NK-92 (cell line): ENCODE measurements around the gene MOB3B.

Experiments used
- DNase-seq: peaks from one replicate; lab custom pipeline; 2025; ENCODE audit not compliant: unreplicated experiment; lab: John Stamatoyannopoulos, UW

Gene MOB3B

DNA sequence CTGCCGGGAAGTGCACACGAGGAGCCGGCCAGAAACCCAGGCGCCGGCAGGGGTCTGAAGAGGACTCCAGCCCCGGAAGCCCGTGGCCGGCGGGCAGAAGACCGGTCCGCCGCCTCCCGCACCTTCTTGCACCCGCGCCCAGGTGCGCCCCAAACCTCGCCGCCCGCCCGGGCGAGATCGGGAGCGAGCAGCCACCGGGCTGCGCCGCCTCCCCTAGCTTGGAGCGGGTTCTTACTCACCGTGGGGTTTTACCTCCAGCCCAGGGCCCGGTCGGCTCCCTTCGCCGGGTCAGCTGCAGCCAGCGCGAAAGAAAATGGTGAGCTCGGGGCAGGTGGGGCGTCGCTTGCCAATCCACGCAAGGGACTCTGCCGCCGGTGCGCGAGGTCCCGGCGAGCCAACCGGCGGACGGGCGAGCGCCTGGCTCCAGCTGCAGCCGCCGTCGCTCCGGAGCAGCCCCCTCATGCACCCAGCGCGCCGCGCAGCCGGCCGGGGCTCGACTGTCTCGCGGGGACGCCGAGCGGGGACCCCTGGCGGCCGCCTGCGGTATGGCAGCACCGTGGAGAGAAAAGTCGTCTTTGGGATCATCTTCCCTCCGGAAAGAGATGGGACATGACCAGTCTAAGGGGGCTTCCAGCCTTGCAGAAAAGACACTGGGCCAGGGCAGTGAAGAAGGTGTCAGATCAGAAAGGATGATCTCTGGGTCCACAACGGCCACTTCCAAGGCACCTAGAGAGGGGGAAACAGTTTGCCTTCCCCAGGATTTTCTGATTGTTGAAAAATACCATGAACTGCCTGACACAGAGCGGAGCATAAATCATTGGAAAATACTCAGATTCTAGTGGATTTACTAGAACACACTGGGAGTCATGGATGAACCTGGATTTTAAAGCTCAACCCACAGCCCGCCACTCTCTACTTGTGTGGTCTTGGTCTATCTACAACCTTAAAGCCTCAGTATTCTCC, at the start of gene MOB3B:
Gene MOB3B (minus strand): TSS at position 499 of the 963 bp plus-strand sequence. CDS start 74,264 bp downstream, outside the sequence.
- DNase-seq = no peak

DNA sequence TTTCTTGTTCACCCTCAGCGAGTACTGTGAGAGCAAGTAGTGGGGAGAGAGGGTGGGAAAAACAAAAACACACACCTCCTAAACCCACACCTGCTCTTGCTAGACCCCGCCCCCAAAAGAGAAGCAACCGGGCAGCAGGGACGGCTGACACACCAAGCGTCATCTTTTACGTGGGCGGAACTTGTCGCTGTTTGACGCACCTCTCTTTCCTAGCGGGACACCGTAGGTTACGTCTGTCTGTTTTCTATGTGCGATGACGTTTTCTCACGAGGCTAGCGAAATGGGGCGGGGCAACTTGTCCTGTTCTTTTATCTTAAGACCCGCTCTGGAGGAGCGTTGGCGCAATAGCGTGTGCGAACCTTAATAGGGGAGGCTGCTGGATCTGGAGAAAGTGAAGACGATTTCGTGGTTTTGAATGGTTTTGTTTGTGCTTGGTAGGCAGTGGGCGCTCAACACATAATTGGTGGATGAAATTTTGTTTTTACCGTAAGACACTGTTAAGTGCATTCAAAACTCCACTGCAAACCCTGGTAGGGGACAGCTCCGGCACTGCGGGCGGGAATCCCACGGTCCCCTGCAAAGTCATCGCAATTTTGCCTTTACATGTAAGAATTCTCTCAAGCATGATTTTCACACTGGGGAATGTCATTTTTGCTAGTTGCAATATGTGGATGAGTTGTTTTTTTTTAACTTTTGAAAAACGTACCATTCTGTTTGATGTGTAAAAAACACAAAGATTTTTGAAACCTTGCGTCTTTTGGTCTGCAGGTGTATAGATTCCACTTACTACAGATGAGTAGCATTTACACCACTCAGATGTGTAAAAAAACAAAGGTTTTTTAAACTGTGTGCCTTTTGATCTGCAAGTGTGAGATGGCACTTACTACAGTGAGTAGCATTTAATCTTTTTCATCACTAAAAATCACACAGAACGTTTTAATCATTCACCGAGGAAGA, 44.3 kb upstream of the MOB3B start:
- DNase-seq = peak; percentile 90

DNA sequence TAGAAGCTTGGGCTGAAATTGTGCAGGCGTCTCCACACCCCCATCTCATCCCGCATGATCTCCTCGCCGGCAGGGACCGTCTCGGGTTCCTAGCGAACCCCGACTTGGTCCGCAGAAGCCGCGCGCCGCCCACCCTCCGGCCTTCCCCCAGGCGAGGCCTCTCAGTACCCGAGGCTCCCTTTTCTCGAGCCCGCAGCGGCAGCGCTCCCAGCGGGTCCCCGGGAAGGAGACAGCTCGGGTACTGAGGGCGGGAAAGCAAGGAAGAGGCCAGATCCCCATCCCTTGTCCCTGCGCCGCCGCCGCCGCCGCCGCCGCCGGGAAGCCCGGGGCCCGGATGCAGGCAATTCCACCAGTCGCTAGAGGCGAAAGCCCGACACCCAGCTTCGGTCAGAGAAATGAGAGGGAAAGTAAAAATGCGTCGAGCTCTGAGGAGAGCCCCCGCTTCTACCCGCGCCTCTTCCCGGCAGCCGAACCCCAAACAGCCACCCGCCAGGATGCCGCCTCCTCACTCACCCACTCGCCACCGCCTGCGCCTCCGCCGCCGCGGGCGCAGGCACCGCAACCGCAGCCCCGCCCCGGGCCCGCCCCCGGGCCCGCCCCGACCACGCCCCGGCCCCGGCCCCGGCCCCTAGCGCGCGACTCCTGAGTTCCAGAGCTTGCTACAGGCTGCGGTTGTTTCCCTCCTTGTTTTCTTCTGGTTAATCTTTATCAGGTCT, 43.5 kb upstream of the MOB3B start, which contains the start of gene C9orf72:
Gene C9orf72 (minus strand): TSS at position 564 of the 716 bp plus-strand sequence. CDS start 6,361 bp downstream, outside the sequence.
- no peak for DNase-seq

DNA sequence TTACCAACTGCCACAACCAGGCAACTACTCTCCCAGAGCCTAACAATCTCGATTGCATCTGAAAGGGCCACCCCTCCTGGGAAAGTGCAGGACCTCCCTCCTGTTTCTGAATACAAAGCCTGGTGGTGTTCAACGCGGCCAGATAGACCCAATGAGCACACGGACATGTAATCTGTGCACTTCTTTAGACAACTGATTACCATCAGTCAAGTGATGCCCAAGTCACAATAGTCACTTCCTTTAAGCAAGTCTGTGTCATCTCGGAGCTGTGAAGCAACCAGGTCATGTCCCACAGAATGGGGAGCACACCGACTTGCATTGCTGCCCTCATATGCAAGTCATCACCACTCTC, 42.9 kb upstream of the MOB3B start:
- peak; percentile 19 for DNase-seq

DNA sequence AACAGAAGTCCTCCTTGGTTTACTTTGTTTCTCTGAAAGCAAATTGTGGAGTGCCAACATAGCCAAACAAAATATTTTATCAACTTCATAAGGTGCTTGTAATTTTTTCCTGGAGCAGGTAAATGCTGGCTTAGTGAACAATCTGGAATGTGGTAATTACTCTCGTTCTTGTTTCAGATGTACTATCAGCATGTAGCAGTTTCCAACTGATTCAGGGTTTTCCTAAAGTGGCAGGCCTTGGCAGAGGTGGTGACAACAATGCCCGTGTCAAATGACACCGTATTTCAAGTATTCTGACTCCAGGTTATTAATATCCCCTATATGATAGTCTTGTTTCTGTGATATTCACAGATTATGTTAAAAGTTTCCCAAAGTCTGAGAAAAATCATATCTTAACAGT, 42.4 kb upstream of the MOB3B start:
- no peak for DNase-seq

DNA sequence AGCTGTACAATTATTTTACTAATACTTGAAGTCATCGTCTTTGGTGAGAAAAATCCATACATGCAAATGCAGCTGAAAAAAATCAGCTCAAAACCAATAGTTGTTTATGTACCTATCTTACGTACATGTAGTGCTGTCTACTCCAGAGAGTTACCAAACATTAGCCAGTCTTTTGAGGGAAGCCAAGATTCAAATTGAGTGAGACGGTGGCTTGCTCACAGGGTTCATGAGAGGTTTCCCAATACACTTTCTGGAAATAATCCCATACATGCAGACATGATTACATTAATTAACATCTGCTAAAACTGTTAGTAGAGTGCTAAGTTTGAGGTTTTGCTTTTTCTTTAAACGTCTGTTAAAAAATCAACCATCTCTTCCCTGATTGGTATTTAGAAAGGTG, 41.4 kb upstream of the MOB3B start:
- no peak for DNase-seq

DNA sequence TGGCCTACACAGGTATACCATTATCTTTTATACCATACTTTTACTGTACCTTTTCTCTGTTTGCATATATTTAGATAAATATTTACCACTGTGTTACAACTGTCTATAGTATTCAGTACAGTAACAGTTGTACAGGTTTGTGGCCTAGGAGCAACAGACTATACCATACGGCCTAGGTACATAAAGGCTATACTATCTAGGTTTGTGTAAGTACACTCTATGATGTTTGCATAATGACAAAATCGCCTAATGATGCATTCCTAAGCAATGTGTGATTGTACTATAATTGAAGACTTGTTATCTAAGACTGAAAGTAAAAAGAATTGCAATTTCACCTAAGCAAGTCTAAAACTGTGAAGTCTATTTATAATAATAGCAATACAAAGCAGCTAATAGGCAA, 39.8 kb upstream of the MOB3B start:
- no peak for DNase-seq

DNA sequence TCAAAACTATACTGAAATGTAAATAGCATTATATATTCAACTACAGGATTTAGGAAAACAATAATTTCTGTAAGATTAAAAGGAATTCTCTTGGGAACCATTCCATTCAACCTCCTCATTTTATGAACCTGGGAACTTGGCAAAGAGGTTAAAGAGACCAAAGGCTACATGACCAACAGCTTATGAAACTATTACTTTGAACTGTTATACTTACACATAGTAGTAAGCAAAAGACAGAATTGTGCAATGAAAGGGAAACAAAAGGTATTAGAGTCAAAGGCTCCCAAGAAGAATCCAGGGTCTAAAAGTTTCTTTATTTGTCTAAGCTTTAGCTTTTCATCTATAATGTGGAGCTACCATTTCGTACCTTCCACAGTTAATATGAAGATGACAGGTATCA, 36.5 kb upstream of the MOB3B start:
- DNase-seq = no peak

DNA sequence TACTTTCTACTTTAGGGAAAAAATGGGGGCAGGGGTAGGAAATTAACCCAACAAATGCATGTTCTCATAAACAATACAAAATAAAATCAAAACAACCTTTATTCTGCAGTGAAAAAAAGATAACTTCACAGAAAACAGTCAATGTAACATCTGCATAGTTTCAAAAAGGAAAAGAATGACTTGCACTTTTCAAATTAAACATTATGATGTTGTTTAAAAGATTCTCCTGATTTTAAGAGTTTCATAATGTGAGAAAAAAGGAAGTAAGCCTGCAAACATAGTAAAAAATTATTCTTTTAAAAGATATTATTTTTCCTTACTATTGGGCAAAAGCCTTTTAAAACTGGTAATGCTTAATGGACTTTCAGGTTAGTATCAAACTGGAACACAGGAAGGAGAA, 36.1 kb upstream of the MOB3B start:
- DNase-seq = no peak

DNA sequence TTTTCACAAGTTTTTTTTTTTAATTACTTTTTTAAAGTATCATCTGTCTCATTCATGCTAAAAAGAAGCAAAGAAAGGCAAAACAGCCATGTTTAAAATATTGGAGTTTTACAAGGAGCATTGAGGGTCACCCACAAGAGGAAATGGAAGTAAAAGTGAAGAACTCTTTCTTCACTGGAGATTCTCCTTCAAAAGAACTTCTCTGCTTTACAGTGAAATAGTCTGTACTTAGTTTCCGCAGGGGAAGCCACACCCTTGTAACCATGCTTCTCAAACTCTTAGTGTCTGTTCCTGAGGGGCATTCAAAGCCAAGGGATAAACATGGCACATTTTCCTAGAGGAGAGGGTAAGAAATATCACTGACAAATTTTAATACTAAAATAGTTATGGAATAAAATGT, 35.1 kb upstream of the MOB3B start:
- no peak for DNase-seq

DNA sequence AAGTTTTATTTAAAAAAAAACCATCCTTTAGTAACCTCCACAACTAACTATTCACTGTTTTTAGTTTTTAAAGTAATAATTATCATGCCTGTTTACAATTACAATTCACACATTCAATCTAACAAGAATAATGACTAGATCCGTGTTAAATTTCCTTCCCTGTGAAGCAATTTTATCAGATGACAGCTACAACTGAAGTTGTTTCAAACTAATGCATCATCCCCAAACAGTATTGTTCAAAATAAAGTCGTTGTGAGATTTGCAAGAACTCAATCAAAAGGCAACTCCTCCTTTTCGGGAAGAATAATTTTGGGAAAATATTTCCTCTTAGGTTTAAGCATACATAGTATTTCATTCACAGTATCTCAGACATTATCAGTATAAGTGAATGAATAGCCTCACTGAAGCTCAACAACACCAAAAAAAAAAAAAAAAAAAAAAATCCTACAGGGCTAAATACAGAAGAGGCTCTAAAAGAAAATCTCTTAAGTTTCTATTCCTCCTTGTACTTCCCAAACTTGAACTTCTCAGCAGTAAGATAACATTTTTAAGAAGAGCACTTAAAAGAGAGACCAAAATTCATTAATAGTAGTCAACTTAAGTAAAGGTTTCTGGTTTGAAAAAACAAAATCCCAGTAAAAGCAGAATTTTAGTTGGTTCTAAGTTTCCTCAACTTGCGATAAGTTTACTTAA, 34.3 kb upstream of the MOB3B start:
- DNase-seq = no peak

DNA sequence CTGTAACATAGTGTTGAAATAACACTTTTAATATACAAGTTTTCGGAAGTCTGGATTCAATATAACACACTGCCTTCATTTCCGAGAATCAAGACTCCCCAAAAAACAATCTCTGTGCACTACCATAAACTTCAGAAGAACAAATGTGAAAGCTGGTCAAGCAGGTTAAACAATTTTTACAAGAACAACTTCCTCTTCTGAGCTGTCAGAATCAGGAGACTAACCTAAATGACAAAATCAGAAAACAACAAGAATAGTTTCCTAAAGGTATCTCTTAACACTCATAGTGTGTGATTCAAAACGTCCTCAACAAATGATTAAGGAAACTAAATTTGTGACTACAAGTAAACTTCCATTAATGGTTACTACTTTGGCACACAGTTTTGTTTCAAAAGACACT, 32.1 kb upstream of the MOB3B start:
- DNase-seq = no peak

DNA sequence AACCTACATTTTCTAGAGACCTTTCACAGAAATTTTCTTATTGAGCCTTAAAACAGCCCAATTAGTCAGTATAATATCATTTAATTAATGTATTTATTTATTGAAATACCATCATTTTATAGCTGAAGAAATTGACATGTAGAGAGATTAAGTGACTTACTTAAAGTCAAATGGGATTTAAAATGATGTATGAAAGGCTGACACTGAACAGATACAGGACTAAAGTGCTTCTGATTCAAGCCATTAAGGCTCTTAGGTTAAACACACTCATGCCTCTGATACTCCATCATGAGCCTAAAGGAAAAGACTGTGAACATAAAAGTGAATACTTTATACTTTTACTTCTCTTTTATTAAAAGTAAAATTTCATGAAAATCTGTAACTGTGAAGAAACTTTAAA, 30.8 kb upstream of the MOB3B start:
- DNase-seq = no peak

DNA sequence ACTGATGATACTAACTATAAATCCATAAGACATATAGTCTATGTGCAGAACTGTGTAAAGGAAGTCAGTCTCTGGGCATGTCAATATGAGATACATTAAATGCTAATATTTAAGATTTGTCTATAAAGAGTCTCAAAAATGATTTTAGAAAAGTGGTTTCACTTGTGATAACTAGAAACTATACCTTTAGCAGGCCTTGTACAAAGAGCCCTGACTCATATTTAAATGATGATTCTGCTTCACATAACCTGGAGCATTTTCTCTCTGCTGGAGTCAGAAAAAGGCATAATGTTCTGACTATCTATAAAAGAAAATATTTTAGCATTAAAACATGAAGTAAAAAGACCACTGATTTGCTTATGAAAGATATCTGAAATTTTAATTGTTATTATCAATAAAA, 28.7 kb upstream of the MOB3B start:
- DNase-seq = no peak

DNA sequence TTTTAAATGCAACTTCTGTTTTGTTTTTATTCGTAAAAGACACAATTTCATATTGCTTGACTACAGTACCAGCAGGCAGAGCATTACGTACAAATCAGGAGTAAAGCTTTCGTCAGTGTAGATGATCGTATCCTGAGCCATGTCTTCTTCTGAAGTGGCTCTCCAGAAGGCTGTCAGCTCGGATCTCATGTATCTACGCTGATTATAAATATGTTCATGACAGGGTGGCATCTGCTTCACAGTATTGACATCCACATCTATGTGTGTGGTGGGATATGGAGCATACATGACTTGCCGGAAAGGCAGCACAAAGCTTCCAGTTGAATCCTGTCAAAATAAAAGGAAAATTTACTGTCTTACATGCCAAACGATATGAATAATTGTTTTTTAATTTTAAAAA, 26.9 kb upstream of the MOB3B start:
- no peak for DNase-seq

DNA sequence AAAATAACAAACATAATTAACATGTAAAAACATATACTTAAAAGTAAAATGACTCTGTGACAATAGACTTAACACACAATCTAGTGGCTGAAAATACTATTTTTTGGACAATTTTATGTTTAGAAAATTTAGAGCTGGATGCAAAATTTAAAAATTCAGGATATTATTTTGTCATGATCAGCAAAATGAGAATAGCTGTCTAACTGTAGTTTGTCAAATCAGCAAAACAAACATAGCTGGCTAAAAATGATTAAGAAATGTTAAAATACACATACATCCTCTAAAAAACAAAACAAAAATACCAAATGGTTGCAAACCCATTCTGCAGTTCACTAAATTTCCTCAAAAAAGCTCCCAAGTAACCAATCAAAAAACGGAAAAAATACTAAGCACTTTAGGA, 25.1 kb upstream of the MOB3B start:
- no peak for DNase-seq

DNA sequence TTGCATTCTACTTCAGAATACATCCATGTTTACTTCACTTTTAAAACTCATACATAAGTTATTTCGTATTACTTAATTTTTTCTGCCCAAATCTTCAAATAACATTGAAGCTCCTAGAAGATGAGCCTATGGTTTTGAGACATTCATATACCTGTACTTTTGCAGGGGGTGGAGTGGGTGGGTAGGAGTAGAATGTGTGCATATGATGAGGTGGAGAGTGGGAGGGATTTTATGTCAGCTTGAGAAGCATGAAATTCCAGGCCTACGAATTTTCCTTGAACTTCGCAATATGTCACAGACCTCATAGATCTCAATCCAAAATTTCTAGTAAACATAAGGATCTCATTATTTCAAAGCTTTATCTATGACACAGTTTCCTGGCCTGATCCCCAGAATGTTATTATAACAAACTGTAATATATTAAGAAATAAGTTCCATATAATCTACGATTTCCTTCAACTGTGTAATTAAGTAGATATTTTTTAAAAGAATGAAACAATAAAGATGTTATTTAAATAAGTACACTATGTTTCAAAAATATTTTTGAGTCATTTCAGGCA, 19.7 kb upstream of the MOB3B start:
- no peak for DNase-seq

DNA sequence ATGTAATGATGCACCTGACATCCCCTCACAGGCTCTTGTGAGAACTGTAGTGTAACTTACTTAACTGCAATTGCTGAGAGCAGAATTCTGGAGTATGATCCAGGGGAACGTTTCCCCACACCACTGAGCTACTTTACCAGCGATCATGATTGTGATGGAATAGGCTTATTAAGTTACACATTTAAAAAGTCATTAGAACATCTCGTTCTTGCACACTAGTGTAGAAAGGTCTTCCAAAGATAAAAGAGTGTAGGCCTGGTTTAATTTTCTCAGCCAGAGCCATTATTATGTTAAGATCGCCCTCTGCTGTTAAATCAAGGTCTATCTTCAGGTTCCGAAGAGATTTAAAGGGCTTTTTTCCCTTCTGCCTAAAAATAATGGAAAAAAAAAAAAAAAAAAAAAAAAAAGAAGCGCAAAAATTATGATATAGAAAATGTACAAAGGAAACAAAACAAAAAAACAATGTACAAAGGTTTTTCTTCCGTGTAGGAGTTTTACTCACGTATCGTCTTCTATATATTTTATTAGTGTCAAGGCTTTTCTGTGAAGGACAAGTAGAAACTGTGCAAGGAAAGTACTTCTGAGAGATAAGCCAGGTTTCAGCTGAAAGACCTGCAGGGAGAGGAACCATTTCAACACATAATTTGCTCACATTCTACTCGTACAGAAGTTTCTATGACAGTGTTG, 18.6 kb upstream of the MOB3B start:
- DNase-seq = no peak

DNA sequence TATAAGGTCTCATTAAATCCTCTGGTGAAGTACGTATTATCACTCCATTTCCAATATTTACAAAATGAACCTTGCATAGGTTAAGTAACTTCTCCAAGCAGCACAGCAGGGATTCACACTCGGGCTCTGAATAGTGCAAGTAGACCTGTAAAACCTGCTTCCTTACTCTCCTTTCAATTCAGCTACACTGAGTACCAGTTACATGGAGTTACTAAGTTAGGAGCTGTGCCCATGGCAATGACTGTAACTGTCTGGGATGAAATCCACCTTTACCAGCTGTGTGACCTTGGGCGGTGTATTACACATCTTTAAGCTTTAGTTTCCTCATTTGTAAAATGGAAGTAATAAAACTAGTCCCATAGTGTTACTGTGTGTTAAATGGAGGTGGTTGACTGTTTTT, 15.9 kb upstream of the MOB3B start:
- DNase-seq = no peak

DNA sequence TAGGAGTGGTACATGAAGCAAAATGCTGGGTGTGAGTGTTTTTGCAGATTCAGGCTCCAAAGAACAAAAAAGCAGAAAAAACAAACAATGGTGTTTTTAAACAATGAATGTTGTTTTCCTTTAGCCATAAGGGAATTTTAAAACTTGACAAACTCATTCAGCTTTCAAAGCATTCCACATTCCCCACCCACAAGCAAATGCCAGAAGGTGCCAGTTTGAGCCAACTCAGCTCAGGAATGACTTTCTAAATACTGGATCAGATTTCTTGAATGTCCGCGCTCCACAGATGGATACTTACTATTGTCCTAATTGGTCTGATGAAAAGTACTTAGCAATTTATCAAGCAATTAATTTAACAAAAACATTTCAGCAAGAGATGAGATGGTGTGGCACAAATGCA, 12.9 kb upstream of the MOB3B start:
- no peak for DNase-seq
